Transverse colon (tissue), 4 donors: ENCODE data around the gene GIPR. TPM values are rescaled to one million over a fixed set of nuclear protein-coding genes. Genes with fewer than 3 reads are reported as not detected.

Experiments used
- DNase-seq: peaks from one replicate; pipeline ENCODE4 v3.0.0-alpha.2; 2019
- H3K27ac ChIP-seq, 4 donors: fragments of 200-600 bp; sonication (generic); 2 replicates each; pipeline ENCODE4 v1.5.1; 2016 to 2018; ENCODE audit warnings: inconsistent platforms in 4 of 4
- H3K27me3 ChIP-seq: fragments of 200-600 bp; sonication (generic); 2 replicates; pipeline ENCODE4 v1.5.1; 2017; ENCODE audit warnings: inconsistent platforms
- H3K36me3 ChIP-seq, 4 donors: fragments of 200-600 bp; sonication (generic); 2 replicates each; pipeline ENCODE4 v1.5.1; 2017 to 2019; ENCODE audit warnings: inconsistent platforms in 4 of 4
- H3K4me1 ChIP-seq, 4 donors: fragments of 200-600 bp; sonication (generic); 2 replicates each; pipeline ENCODE4 v1.5.1; 2017 to 2020; ENCODE audit warnings: inconsistent platforms in 4 of 4
- H3K4me3 ChIP-seq, 4 donors: fragments of 200-600 bp; sonication (generic); 1 replicate in 1 of 4; 2 replicates in 3 of 4; pipeline versions ENCODE4 v1.5.1 to v1.6.1; 2017 to 2019; ENCODE audit warnings: inconsistent platforms in 4 of 4
- H3K9me3 ChIP-seq, 2 donors: fragments of 200-600 bp; sonication (generic); 2 replicates each; pipeline ENCODE4 v1.5.1; 2017 to 2019; ENCODE audit warnings: inconsistent platforms in 2 of 2
- EP300 ChIP-seq: sonication (generic); formaldehyde crosslinking; IDR thresholded peaks from one replicate; pipeline ENCODE4 v1.6.1; 2017; ENCODE audit warnings: antibody characterized with exemption, low read depth
- POLR2A ChIP-seq: fragments of 450-650 bp; IDR thresholded peaks from one replicate; pipeline ENCODE4 v1.6.1; 2016; ENCODE audit warnings: antibody characterized with exemption, mild to moderate bottlenecking, moderate library complexity
- POLR2AphosphoS5 ChIP-seq, 3 donors: sonication (generic); formaldehyde crosslinking; IDR thresholded peaks; one replicate each; pipeline ENCODE4 v1.6.1; 2016; ENCODE audit warnings: antibody characterized with exemption in 3 of 3
- WGBS, 2 donors: methylation state at CpG; one replicate each; pipeline ENCODE4 v1.1.5; 2018; ENCODE audit warnings: low coverage in 1 of 2; 5-methylcytosine and 5-hydroxymethylcytosine counted together
- in situ Hi-C, 4 donors: fragments of 200-750 bp; cut with MboI; loops; one replicate each; pipeline versions ENCODE4 v1.15.0 to v1.15.1; 2017; ENCODE audit warnings: low sequenced_read_pairs in 3 of 4, low pct_ligation_motif_present in 1 of 4, low pct_unique_long_range_greater_than_20kb in 1 of 4
- intact Hi-C: fragments of 100-400 bp; cut with DNase I; formaldehyde crosslinking; loops from one replicate; pipeline ENCODE4 v1.15.1; 2023; ENCODE audit warnings: low total_unique reads
- total RNA-seq, 4 donors: library from RNA; depleted of rRNA; stranded (reverse); fragments of >200 nt; gene quantifications; one replicate each; pipeline ENCODE4 v1.1.0, GENCODE V29; 2016
- TF ChIP-seq, protein P1 (sequence below), 5 experiments: fragments of 200-600 bp in 3 of 5; fragments of 450-650 bp in 2 of 5; sonication (generic) in 3 of 5; IDR thresholded peaks; 1 replicate in 2 of 5; 2 replicates in 3 of 5; pipeline ENCODE4 v1.5.1; 2016 to 2017; ENCODE audit warnings: antibody characterized with exemption in 5 of 5, inconsistent platforms in 3 of 5, mild to moderate bottlenecking in 2 of 5, moderate library complexity in 1 of 5

The GIPR gene
- total RNA-seq, 4 donors from 2014 or later: 10.1 to 40.4 (median 14.1) TPM

- Histone ChIP-seq H3K4me3 (no peak overlapping the region), H3K27ac (no peak overlapping the region), H3K36me3 (peaks cover 0 to 32% (median 12%) of the 10 kb centered on the region in 4 donors), H3K9me3 (no peaks in the 10 kb centered on the region), H3K4me1 (peaks cover 0 to 11% (median 8%) of the 10 kb centered on the region in 4 donors), H3K27me3 (no peaks in the 10 kb centered on the region)
- in situ Hi-C loops (no loop called here), intact Hi-C loops (no loop called here)
- WGBS, 2 donors: 89% methylated on average over 6 of the region's 9 CpGs; no CpG with 5 or more reads in 1 of the 2 donors
- DNase-seq: no peak
- no peak for TF ChIP-seq EP300
Measured at GRCh38 chr19:45687599-45687998, 19.6 kb downstream of the GIPR start.

DNA sequence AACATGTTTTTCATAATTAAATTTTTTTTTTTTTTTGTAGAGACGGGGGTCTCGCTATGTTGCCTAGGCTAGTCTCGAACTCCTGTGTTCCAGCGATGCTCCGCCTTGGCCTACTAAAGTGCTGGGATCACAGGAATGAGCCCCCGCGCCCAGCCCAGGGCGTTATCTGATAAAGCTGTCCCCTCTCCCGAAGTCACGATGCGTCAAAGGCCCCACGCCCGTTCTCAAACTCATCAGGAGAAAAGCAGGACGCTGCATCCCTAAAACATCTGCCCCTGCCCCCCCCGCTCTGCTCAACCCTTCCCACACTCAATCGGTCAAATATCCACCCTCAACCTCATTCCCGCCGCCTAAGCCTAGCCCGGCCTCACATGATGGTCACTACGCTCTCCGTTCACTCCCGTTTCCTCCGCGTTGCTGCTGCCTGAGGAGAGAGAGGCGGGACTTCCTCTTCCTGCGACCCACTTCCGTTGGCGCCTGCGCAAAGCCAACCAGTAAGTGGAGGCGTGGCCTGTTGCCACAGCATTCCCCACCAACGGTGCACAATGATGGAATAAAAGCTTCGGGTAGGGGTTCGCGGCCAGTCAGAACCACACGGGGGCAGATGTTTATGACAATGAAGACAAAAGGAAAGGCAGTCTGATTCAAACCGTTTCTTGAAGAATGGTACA, 23.6 kb downstream of the GIPR start, which contains the start of gene SNRPD2:
Gene SNRPD2 (minus strand): TSS at position 438 of the 671 bp plus-strand sequence. CDS start 65 bp downstream, at position 373.
- in situ Hi-C loops: no loop called here
- peaks cover 0 to 18% (median 8%) of the 10 kb centered on the region in 4 donors for H3K36me3 ChIP-seq
- peaks cover 3 to 17% (median 10%) of the 10 kb centered on the region in 4 donors for H3K4me1 ChIP-seq
- peak; percentile 95 for DNase-seq
- H3K9me3 ChIP-seq: no peaks in the 10 kb centered on the region
- H3K27me3 ChIP-seq: no peaks in the 10 kb centered on the region
- 0 to 1% methylated on average over 5 to 36 of the region's 36 CpGs for WGBS, 2 donors
- H3K27ac ChIP-seq: peak within 1 kb of the TSS; percentile 95 to 100 (median 97)
- peak; percentile 93 for TF ChIP-seq POLR2A
- no peak for TF ChIP-seq EP300
- TF ChIP-seq, protein P1, sequence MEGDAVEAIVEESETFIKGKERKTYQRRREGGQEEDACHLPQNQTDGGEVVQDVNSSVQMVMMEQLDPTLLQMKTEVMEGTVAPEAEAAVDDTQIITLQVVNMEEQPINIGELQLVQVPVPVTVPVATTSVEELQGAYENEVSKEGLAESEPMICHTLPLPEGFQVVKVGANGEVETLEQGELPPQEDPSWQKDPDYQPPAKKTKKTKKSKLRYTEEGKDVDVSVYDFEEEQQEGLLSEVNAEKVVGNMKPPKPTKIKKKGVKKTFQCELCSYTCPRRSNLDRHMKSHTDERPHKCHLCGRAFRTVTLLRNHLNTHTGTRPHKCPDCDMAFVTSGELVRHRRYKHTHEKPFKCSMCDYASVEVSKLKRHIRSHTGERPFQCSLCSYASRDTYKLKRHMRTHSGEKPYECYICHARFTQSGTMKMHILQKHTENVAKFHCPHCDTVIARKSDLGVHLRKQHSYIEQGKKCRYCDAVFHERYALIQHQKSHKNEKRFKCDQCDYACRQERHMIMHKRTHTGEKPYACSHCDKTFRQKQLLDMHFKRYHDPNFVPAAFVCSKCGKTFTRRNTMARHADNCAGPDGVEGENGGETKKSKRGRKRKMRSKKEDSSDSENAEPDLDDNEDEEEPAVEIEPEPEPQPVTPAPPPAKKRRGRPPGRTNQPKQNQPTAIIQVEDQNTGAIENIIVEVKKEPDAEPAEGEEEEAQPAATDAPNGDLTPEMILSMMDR (IDR thresholded peaks at IDR 0.05): peak in 1 of 5 experiments; percentile 8
- peak; percentile 95 to 97 (median 96) for TF ChIP-seq POLR2AphosphoS5 (IDR thresholded peaks at IDR 0.05)
- intact Hi-C loops: no loop called here
- peak within 1 kb of the TSS; percentile 71 to 97 (median 90) for H3K4me3 ChIP-seq

DNA sequence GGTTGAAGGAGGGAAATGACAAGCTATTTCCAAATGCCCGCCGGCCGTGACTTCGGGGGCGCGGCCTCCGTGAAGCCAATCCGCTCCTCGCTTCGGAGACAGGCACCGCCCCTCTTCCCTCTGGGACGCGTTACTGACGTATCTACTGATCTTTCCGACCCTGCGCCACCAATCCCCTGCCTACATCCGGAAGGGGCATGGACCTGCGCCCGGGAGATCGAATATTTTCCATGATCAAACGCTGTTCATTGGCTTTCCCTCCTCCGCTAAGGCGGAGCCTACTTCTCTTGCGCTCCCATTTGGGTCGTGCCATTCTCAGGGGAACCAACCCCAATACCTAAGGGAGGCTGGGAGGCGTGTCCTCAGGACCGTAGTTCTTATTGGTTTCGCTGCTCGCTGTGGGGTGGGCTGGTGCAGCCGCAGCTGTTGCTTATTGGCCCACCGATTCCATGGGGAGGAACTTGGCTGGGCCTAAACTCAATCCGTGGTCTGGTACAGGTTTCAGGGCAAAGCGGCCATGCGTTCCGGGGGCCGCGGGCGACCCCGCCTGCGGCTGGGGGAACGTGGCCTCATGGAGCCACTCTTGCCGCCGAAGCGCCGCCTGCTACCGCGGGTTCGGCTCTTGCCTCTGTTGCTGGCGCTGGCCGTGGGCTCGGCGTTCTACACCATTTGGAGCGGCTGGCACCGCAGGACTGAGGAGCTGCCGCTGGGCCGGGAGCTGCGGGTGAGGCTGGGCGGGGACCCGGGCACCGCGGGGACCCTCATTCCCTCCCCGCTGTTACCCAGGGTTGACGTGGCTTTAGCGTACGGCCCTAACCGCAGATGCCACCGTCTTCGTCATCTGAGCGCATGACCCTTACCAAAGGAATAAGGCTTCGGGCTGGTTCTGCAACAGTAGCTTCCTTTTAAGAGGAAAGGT, 24.4 kb downstream of the GIPR start, which contains the start of gene QPCTL:
Gene QPCTL (plus strand): TSS at position 480 of the 919 bp plus-strand sequence. CDS start 38 bp downstream, at position 518.
- Histone ChIP-seq H3K36me3 (peaks cover 0 to 10% (median 5%) of the 10 kb centered on the region in 4 donors), H3K4me1 (peaks cover 3 to 17% (median 10%) of the 10 kb centered on the region in 4 donors), H3K27me3 (no peaks in the 10 kb centered on the region), H3K27ac (peak within 1 kb of the TSS; percentile 95 to 100 (median 97)), H3K4me3 (peak within 1 kb of the TSS; percentile 71 to 97 (median 90)), H3K9me3 (no peaks in the 10 kb centered on the region)
- TF ChIP-seq POLR2AphosphoS5 (IDR thresholded peaks at IDR 0.05) (peak; percentile 63 to 86 (median 85)), POLR2A (peak; percentile 75), EP300 (no peak)
- in situ Hi-C loops (no loop called here), intact Hi-C loops (no loop called here)
- 0% methylated on average over 67 of the region's 70 CpGs; no CpG with 5 or more reads in 1 of the 2 donors for WGBS, 2 donors
- peak; percentile 97 for DNase-seq

DNA sequence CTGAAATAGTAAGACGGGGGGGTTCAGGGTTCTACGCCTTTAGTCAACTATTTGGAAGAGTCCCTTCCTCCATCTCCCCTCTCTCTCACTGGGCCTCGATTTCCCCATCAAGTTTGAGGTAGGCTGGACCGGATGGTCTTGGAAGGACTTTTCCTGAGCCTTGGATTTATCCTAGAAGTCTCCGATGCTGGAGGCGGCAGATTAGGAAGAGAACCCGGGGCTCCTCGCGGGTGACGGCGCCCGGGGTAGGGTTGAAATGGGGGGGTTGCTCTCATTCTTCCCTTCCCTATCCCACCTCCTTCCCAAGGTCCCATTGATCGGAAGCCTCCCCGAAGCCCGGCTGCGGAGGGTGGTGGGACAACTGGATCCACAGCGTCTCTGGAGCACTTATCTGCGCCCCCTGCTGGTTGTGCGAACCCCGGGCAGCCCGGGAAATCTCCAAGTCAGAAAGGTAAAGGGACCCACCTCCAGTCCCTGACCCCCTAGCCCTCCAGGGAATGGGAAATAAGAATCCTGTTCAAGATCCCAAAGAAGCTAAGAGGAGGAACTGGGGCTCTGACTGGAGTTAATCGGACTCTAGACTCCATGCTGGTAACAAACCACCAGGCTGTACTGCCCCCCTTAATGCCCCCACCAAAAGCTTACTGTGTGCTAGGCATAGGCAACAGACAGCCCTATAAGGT, 25.2 kb downstream of the GIPR start:
- H3K36me3 ChIP-seq: peaks cover 0 to 2% (median under 1%) of the 10 kb centered on the region in 4 donors
- H3K4me3 ChIP-seq: peak overlapping the region; percentile 71 to 97 (median 90)
- H3K27me3 ChIP-seq: no peaks in the 10 kb centered on the region
- H3K4me1 ChIP-seq: peaks cover 3 to 17% (median 10%) of the 10 kb centered on the region in 4 donors
- DNase-seq: peak; percentile 89
- peak overlapping the region; percentile 95 to 100 (median 97) for H3K27ac ChIP-seq
- in situ Hi-C loops: no loop called here
- 0 to 2% methylated on average over 2 to 22 of the region's 22 CpGs for whole genome bisulfite sequencing, 2 donors
- intact Hi-C loops: no loop called here
- H3K9me3 ChIP-seq: no peaks in the 10 kb centered on the region
- TF ChIP-seq EP300 (no peak), POLR2AphosphoS5 (IDR thresholded peaks at IDR 0.05) (no peak)
- TF ChIP-seq, protein P1 (IDR thresholded peaks at IDR 0.05): peak; percentile 87 to 93 (median 91)
